Measurements from ENCODE around the gene CNTD1.

- TF ChIP-seq CTCF (conservative IDR thresholded peaks at IDR 0.05 in 1 of 2, IDR thresholded peaks at IDR 0.05 in 1 of 2; ENCODE audit: low read depth in 1 of 2, low read length in 2 of 2) (no peak), EZH2 (IDR thresholded peaks at IDR 0.05; ENCODE audit: low read length, missing control alignments) (no peak)
These were observed 6.7 kb upstream of the CNTD1 start for GRCh38 chr17:42791948-42792347.

Data from fibroblast of lung (primary cell).